Upper lobe of left lung (tissue), 4 donors: ENCODE results near the gene PRSS21.

Source experiments
- CTCF ChIP-seq, 6 experiments: fragments of 450-650 bp in 4 of 6; fragments of 200-600 bp in 2 of 6; sonication (generic) in 2 of 6; IDR thresholded peaks; one replicate each; pipeline ENCODE4 v1.5.1; 2016 to 2019; ENCODE audit warnings: antibody characterized with exemption in 6 of 6
- EP300 ChIP-seq, 4 donors: sonication (generic); formaldehyde crosslinking; IDR thresholded peaks; one replicate each; pipeline ENCODE4 v1.5.1; 2017; ENCODE audit warnings: antibody characterized with exemption in 4 of 4, control low read depth in 2 of 4
- POLR2A ChIP-seq, 4 donors: fragments of 450-650 bp; IDR thresholded peaks; one replicate each; pipeline ENCODE4 v1.5.1; 2016 to 2017; ENCODE audit warnings: antibody characterized with exemption in 4 of 4, mild to moderate bottlenecking in 2 of 4

- TF ChIP-seq EP300 (IDR thresholded peaks at IDR 0.05), result no peak
- TF ChIP-seq CTCF (IDR thresholded peaks at IDR 0.05), result no peak
- no peak for TF ChIP-seq POLR2A (IDR thresholded peaks at IDR 0.05)
Measured at GRCh38 chr16:2819179-2819938, 2.3 kb downstream of the PRSS21 start.
